ENCODE measurements around the gene BNIP2. TPM values are rescaled to one million over a fixed set of nuclear protein-coding genes. Genes with fewer than 3 reads are reported as not detected.

The BNIP2 gene
- total and polyA plus RNA-seq, 4 donors = 17.4 to 73.6 (median 29.6) TPM

- no peaks in the 10 kb centered on the region for H3K27me3 ChIP-seq (ENCODE audit: control insufficient read depth in 4 of 4, insufficient read depth in 4 of 4, low read length in 3 of 4)
- no peak overlapping the region for H3K4me3 ChIP-seq (ENCODE audit: low read depth in 1 of 3, low read length in 3 of 3)
- no peak for DNase-seq (ENCODE audit: low spot score)
- H3K36me3 ChIP-seq (ENCODE audit: control insufficient read depth in 4 of 4, insufficient read depth in 3 of 4, low read depth in 1 of 4, low read length in 3 of 4) = no peaks in the 10 kb centered on the region
- no peak overlapping the region for H3K9ac ChIP-seq (ENCODE audit: low read depth in 1 of 2, low read length in 2 of 2)
- WGBS = 89% methylated on average over 1 of the region's 1 CpG
- no peak overlapping the region for H3K27ac ChIP-seq (ENCODE audit: low read depth in 1 of 2, low read length in 2 of 2)
- no peak for TF ChIP-seq FOXA1 (IDR thresholded peaks at IDR 0.05)
- TF ChIP-seq TAF1 (conservative IDR thresholded peaks at IDR 0.05) = no peak
- no peak for TF ChIP-seq GABPA (IDR thresholded peaks at IDR 0.05 in 1 of 2, conservative IDR thresholded peaks at IDR 0.05 in 1 of 2)
- TF ChIP-seq JUND (IDR thresholded peaks at IDR 0.05) = no peak
- TF ChIP-seq ZBTB33 (IDR thresholded peaks at IDR 0.05) = no peak
- no peak for TF ChIP-seq RXRA (IDR thresholded peaks at IDR 0.05)
- no peak for TF ChIP-seq HNF4A (conservative IDR thresholded peaks at IDR 0.05)
- TF ChIP-seq ATF3 (IDR thresholded peaks at IDR 0.05) = no peak
- no peak for TF ChIP-seq FOXA2 (IDR thresholded peaks at IDR 0.05)
- TF ChIP-seq CTCF (IDR thresholded peaks at IDR 0.05; ENCODE audit: low read depth, low read length, missing input control) = no peak
- TF ChIP-seq MAX (IDR thresholded peaks at IDR 0.05) = no peak
- H3K4me1 ChIP-seq (ENCODE audit: control insufficient read depth in 4 of 4, insufficient read depth in 4 of 4, low read length in 3 of 4) = peaks cover 7 to 15% (median 10%) of the 10 kb centered on the region in 4 donors
- no peaks in the 10 kb centered on the region for H3K9me3 ChIP-seq (ENCODE audit: control insufficient read depth in 4 of 4, low read length in 3 of 4)
These were observed 5.7 kb upstream of the BNIP2 start for GRCh38 chr15:59694779-59695178.

- TF ChIP-seq HNF4G (IDR thresholded peaks at IDR 0.05) (no peak), MAX (IDR thresholded peaks at IDR 0.05) (no peak), JUND (IDR thresholded peaks at IDR 0.05) (no peak), SP1 (IDR thresholded peaks at IDR 0.05) (no peak), REST (IDR thresholded peaks at IDR 0.05) (no peak), RAD21 (IDR thresholded peaks at IDR 0.05) (peak; percentile 83 to 84), RXRA (IDR thresholded peaks at IDR 0.05) (no peak), ATF3 (IDR thresholded peaks at IDR 0.05) (peak; percentile 12), YY1 (IDR thresholded peaks at IDR 0.05) (no peak), NR2F2 (IDR thresholded peaks at IDR 0.05) (no peak), CTCF (IDR thresholded peaks at IDR 0.05; ENCODE audit: low read depth, low read length, missing input control) (peak; percentile 74)
- H3K9me3 ChIP-seq (ENCODE audit: control insufficient read depth in 4 of 4, low read length in 3 of 4) = no peaks in the 10 kb centered on the region
- H3K4me3 ChIP-seq (ENCODE audit: low read depth in 1 of 3, low read length in 3 of 3) = no peak overlapping the region
- H3K9ac ChIP-seq (ENCODE audit: low read depth in 1 of 2, low read length in 2 of 2) = peak overlapping the region; percentile 22 to 46
- 10% methylated on average over 1 of the region's 1 CpG for whole genome bisulfite sequencing
- no peaks in the 10 kb centered on the region for H3K36me3 ChIP-seq (ENCODE audit: control insufficient read depth in 4 of 4, insufficient read depth in 3 of 4, low read depth in 1 of 4, low read length in 3 of 4)
- H3K27ac ChIP-seq (ENCODE audit: low read depth in 1 of 2, low read length in 2 of 2) = peak overlapping the region; percentile 13 to 98
- DNase-seq (ENCODE audit: low spot score) = no peak
- H3K4me1 ChIP-seq (ENCODE audit: control insufficient read depth in 4 of 4, insufficient read depth in 4 of 4, low read length in 3 of 4) = peaks cover 8 to 31% (median 26%) of the 10 kb centered on the region in 4 donors
- H3K27me3 ChIP-seq (ENCODE audit: control insufficient read depth in 4 of 4, insufficient read depth in 4 of 4, low read length in 3 of 4) = no peaks in the 10 kb centered on the region
These were observed 2.2 kb upstream of the BNIP2 start for GRCh38 chr15:59691194-59691805.

Data from liver (tissue), 9 donors.